Uterus (tissue), 2 donors: Measurements from ENCODE around the gene VIPR2.

Experiments used
- POLR2A ChIP-seq, 2 donors: fragments of 450-650 bp; IDR thresholded peaks; one replicate each; pipeline ENCODE4 v1.6.1; 2016; ENCODE audit warnings: antibody characterized with exemption in 2 of 2, mild to moderate bottlenecking in 1 of 2, moderate library complexity in 1 of 2
- TF ChIP-seq, protein P1 (sequence below), 4 experiments: fragments of 200-600 bp in 2 of 4; fragments of 450-650 bp in 2 of 4; sonication (generic) in 2 of 4; IDR thresholded peaks; one replicate each; pipeline ENCODE4 v1.5.1; 2016 to 2019; ENCODE audit warnings: antibody characterized with exemption in 4 of 4, mild to moderate bottlenecking in 2 of 4, moderate library complexity in 1 of 4

DNA sequence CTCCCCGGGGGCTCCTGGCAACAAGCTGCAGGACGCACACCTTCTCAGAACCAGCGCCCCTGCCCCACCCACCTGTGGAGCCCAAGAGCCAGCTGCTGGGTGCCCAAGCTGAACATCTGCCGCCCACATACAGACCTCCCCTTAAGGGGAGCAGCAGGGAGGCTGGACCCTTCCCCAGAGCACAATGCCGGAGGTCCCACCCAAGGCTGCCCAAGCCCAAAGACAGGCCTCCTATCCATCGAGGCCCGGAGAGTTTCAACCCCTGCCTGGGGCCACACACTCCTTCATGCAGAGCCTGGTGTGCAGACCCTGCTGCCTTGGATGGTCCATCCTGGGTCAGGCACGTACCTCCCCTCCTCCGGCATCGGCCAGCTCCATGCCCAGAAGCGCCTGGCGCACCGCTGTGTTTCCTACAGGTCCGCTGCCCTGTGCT, 48.7 kb downstream of the VIPR2 start:
- TF ChIP-seq, protein P1, sequence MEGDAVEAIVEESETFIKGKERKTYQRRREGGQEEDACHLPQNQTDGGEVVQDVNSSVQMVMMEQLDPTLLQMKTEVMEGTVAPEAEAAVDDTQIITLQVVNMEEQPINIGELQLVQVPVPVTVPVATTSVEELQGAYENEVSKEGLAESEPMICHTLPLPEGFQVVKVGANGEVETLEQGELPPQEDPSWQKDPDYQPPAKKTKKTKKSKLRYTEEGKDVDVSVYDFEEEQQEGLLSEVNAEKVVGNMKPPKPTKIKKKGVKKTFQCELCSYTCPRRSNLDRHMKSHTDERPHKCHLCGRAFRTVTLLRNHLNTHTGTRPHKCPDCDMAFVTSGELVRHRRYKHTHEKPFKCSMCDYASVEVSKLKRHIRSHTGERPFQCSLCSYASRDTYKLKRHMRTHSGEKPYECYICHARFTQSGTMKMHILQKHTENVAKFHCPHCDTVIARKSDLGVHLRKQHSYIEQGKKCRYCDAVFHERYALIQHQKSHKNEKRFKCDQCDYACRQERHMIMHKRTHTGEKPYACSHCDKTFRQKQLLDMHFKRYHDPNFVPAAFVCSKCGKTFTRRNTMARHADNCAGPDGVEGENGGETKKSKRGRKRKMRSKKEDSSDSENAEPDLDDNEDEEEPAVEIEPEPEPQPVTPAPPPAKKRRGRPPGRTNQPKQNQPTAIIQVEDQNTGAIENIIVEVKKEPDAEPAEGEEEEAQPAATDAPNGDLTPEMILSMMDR (IDR thresholded peaks at IDR 0.05) = no peak
- no peak for TF ChIP-seq POLR2A (IDR thresholded peaks at IDR 0.05)
